Lung (tissue), 12 donors: ENCODE results near the gene OAS2. TPM values are rescaled to one million over a fixed set of nuclear protein-coding genes. Genes with fewer than 3 reads are reported as not detected.

Experiments
- ATAC-seq: fragments of 200-7000 bp; cut with Tn5 transposase; one replicate; pipeline ENCODE4 v1.9.1; 2020; ENCODE audit warnings: moderate number of reproducible peaks; ENCODE audit not compliant: insufficient read depth, low FRiP score
- DNase-seq, 3 donors: peaks; one replicate each; pipeline ENCODE4 v3.0.0-alpha.2; 2013 to 2017
- H3K27ac ChIP-seq, 2 donors: one replicate each; pipeline ENCODE4 v1.5.1; 2013; ENCODE audit warnings: mild to moderate bottlenecking in 2 of 2, moderate library complexity in 2 of 2, control low read depth in 1 of 2, inconsistent platforms in 1 of 2, low read depth in 1 of 2, low read length in 1 of 2
- H3K27me3 ChIP-seq, 3 donors: one replicate each; pipeline ENCODE4 v1.5.1; 2013; ENCODE audit warnings: low read length in 2 of 3; ENCODE audit not compliant: control insufficient read depth in 3 of 3, insufficient read depth in 3 of 3
- H3K36me3 ChIP-seq, 4 donors: one replicate each; pipeline ENCODE4 v1.5.1; 2013; ENCODE audit warnings: low read length in 4 of 4, mild to moderate bottlenecking in 1 of 4, moderate library complexity in 1 of 4; ENCODE audit not compliant: control insufficient read depth in 4 of 4, insufficient read depth in 4 of 4
- H3K4me1 ChIP-seq, 5 donors: one replicate each; pipeline ENCODE4 v1.5.1; 2013; ENCODE audit warnings: low read length in 5 of 5, mild to moderate bottlenecking in 2 of 5, moderate library complexity in 1 of 5; ENCODE audit not compliant: control insufficient read depth in 5 of 5, insufficient read depth in 5 of 5
- H3K4me3 ChIP-seq: one replicate; pipeline ENCODE4 v1.5.1; 2013; ENCODE audit warnings: mild to moderate bottlenecking, control low read depth, moderate library complexity
- H3K9ac ChIP-seq, 2 donors: one replicate each; pipeline ENCODE4 v1.5.1; 2013; ENCODE audit warnings: low read length in 2 of 2, control low read depth in 1 of 2; ENCODE audit not compliant: insufficient read depth in 1 of 2
- H3K9me3 ChIP-seq, 4 donors: one replicate each; pipeline ENCODE4 v1.5.1; 2013; ENCODE audit warnings: low read length in 3 of 4, mild to moderate bottlenecking in 1 of 4, moderate library complexity in 1 of 4; ENCODE audit not compliant: control insufficient read depth in 4 of 4, insufficient read depth in 3 of 4
- WGBS, 2 donors: extraction: QIAGEN DNeasy Blood & Tissue Kit; methylation state at CpG; one replicate each; pipeline ENCODE4 v1.1.7; 2013; 5-methylcytosine and 5-hydroxymethylcytosine counted together
- polyA plus RNA-seq, 2 donors: library from polyadenylated mRNA; stranded (reverse); fragments of 200-250 nt; gene quantifications; one replicate each; pipeline ENCODE4 v1.2.1, GENCODE V29; 2013
- total RNA-seq, 2 donors: library from RNA; depleted of rRNA in 1 of 2; stranded (reverse); fragments of >200 nt in 1 of 2; gene quantifications; one replicate each; pipeline ENCODE4 v1.2.1, GENCODE V29; 2014 to 2021
- TF ChIP-seq, protein P1 (sequence below): IDR thresholded peaks from 2 replicates; pipeline ENCODE4 v1.5.1; 2012; ENCODE audit warnings: mild to moderate bottlenecking; ENCODE audit errors: control extremely low read depth, extremely low read depth
- donor health status: control.
- donor health status: control.
- donor health status: Bipolar disorder and iron deficiency.
- donor health status: healthy.
- donor health status: DM: yes; HTN: yes; CAD: no.

The OAS2 gene
- total and polyA plus RNA-seq, 4 donors: 9.8 to 25.9 (median 16.1) TPM

DNA sequence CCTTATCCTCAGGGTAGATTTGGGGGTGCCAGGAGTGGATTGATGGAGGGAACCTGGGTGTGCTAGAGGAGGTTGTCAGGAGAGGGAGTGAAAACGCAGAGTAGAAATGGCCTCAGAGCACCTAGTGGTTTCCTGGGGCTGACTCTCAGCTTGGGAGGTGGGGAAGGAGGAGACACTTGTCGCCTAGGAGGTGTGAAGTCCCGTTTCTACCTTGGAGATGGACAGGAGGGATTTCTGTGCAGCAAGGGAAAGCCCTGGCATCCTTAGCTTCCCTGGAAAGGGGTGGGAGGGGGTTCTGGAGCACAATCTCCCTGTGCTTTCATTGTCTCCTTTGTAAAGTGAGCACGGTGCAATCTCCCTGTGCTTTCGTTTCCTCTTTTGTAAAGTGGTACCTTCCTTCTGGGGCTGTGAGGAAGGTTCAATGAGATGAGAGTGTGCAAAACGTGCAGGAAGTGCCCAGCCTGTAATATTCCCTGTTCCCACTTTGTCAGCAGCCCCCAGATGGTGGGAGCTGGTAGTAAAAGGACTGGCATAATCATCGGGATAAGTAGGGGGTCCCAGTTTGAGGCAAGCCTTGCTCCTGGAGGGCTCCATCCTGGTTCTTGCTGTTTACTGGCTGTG, 38.4 kb upstream of the OAS2 start:
- peaks cover 0 to 14% (median 9%) of the 10 kb centered on the region in 4 donors for H3K36me3 ChIP-seq
- ATAC-seq (no peak), DNase-seq (peak in 1 of 3 donors; percentile 14)
- TF ChIP-seq, protein P1, sequence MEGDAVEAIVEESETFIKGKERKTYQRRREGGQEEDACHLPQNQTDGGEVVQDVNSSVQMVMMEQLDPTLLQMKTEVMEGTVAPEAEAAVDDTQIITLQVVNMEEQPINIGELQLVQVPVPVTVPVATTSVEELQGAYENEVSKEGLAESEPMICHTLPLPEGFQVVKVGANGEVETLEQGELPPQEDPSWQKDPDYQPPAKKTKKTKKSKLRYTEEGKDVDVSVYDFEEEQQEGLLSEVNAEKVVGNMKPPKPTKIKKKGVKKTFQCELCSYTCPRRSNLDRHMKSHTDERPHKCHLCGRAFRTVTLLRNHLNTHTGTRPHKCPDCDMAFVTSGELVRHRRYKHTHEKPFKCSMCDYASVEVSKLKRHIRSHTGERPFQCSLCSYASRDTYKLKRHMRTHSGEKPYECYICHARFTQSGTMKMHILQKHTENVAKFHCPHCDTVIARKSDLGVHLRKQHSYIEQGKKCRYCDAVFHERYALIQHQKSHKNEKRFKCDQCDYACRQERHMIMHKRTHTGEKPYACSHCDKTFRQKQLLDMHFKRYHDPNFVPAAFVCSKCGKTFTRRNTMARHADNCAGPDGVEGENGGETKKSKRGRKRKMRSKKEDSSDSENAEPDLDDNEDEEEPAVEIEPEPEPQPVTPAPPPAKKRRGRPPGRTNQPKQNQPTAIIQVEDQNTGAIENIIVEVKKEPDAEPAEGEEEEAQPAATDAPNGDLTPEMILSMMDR: no peak
- no peak overlapping the region for H3K27ac ChIP-seq
- peaks cover 0 to 2% (median 0%) of the 10 kb centered on the region in 4 donors for H3K9me3 ChIP-seq
- peaks cover 0 to 13% (median 3%) of the 10 kb centered on the region in 5 donors for H3K4me1 ChIP-seq
- 20 to 41% methylated on average over 7 of the region's 7 CpGs for WGBS, 2 donors
- H3K4me3 ChIP-seq: no peak overlapping the region
- H3K9ac ChIP-seq: no peak overlapping the region
- H3K27me3 ChIP-seq: no peaks in the 10 kb centered on the region

DNA sequence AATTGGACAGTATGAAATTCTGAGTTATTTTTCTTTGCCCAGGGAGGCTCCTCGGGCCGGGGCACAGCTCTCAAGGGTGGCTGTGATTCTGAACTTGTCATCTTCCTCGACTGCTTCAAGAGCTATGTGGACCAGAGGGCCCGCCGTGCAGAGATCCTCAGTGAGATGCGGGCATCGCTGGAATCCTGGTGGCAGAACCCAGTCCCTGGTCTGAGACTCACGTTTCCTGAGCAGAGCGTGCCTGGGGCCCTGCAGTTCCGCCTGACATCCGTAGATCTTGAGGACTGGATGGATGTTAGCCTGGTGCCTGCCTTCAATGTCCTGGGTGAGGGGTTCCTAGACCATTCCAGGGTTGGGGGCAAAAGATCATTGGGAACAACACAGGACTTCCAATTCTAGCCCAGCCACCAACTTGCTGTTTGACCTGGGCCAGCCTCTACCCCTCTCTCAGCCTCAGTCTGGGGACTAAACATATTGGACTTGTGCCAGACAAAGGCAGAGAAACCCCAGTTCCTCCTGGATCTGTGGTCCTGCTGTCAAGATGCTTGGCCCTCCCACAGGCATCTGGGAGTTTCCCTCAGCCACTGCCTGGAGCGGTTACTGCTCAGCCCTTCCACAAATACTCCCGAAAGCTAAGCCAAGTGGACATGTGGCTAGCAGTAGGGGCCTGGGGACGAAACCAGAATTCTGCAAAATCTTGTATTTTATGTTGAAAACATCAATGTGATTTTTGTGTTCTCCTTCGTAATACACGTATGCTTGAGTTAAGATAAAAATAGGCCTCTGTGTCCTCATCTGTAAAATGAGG, 36.6 kb upstream of the OAS2 start:
- peaks cover 0 to 18% (median 12%) of the 10 kb centered on the region in 4 donors for H3K36me3 ChIP-seq
- H3K27me3 ChIP-seq: no peaks in the 10 kb centered on the region
- TF ChIP-seq, protein P1: no peak
- peaks cover 0 to 2% (median 0%) of the 10 kb centered on the region in 4 donors for H3K9me3 ChIP-seq
- H3K4me1 ChIP-seq: peaks cover 0 to 13% (median 3%) of the 10 kb centered on the region in 5 donors
- no peak for DNase-seq
- no peak overlapping the region for H3K4me3 ChIP-seq
- H3K9ac ChIP-seq: no peak overlapping the region
- H3K27ac ChIP-seq: no peak overlapping the region
- 91 to 94% methylated on average over 16 of the region's 16 CpGs for WGBS, 2 donors
- no peak for ATAC-seq

DNA sequence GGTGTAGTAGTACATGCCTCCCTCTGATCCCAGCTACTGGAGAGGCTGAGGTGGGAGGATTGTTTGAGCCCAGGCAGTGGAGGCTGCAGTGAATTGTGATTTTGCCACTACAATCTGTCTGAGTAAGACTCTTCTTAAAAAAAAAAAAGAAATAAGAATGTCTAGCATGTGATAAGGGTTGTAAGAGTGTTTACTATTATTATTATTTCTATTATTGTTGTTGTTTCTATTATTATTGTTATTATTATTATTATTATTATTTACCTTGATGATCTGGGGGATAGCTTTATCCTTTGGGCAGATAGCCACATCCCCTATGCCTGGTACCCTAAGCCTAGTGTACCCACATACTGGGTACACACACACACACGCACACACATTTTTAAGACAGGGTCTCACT, 35.7 kb upstream of the OAS2 start:
- ATAC-seq (no peak), DNase-seq (no peak)
- Histone ChIP-seq H3K4me3 (no peak overlapping the region), H3K27ac (no peak overlapping the region), H3K27me3 (no peaks in the 10 kb centered on the region), H3K36me3 (peaks cover 5 to 24% (median 15%) of the 10 kb centered on the region in 4 donors), H3K9ac (no peak overlapping the region), H3K9me3 (peaks cover 0 to 2% (median 0%) of the 10 kb centered on the region in 4 donors), H3K4me1 (peaks cover 0 to 13% (median 3%) of the 10 kb centered on the region in 5 donors)
- TF ChIP-seq, protein P1: no peak
- WGBS, 2 donors: 98 to 100% methylated on average over 1 of the region's 1 CpG
